Limb (tissue), 2 donors: ENCODE data around the gene HMOX1.
"Not testable (repeated sequence)": the region's sequence is repeated elsewhere in the genome, so short reads cannot be mapped to it uniquely, and the experiment has no call there.

Experiments used
- DNase-seq, 2 donors: peaks; one replicate each; pipeline ENCODE4 v3.0.0-alpha.2; 2016; ENCODE audit errors: extremely low spot score in 2 of 2

HMOX1 gene

GRCh38 chr22:35349704-35350538 is 31.0 kb upstream of the HMOX1 start:
- DNase-seq, result peak; percentile 70 to 84

DNA sequence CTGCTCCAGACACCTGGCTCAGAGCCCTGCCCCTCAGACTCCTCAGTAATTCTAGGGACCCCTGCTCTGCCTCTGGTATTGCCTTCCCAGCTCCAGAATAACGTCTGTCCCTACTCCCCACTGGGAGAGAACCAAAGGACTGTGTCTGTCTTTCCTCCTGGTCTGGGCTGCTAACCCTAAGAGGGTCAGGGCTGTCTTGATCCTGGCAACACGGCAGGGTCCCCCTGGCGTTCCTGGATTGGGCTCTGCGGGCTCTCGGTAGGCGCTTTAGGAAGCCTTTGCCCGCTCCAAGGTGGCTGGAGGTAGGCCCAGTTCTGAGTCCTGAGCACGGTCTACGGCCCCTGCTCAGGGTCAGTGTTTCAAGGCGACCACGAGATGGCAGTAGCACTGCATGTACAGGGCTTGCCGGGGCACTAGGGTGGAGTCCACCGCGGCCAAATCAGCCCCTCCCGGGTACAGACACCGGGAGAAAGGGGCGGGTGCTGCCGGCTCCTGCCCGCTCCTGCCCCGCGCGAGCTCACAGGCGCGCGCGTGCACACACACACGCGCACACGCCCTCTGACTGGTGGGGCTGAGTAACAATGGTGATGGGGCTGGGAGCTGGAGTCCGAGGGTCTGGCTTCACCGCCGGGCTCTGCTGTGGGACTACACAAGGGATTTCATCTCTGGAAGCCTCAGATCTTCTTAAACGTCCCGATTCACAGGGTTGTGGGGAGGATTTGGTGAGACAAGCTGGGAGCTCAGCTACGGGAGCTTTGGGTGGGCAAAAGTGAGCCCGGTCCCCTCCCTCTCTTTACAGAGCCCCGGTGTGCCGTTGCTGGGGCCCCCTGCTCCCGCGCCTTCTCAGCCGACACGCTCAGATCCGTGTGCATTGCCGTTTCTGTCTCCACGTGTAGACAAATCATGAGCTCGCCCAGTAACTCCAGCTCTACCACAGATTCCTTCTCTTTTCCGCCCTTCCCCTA is 30.1 kb upstream of the HMOX1 start:
- peak; percentile 90 to 95 for DNase-seq

GRCh38 chr22:35352214-35353111 is 28.4 kb upstream of the HMOX1 start:
- DNase-seq, result no peak

- no peak for DNase-seq
Measured at GRCh38 chr22:35353318-35353717, 27.6 kb upstream of the HMOX1 start.

GRCh38 chr22:35354068-35354467 is 26.8 kb upstream of the HMOX1 start:
- DNase-seq, result no peak

- DNase-seq, result no peak
Measured at GRCh38 chr22:35357883-35358621, 22.8 kb upstream of the HMOX1 start.

DNA sequence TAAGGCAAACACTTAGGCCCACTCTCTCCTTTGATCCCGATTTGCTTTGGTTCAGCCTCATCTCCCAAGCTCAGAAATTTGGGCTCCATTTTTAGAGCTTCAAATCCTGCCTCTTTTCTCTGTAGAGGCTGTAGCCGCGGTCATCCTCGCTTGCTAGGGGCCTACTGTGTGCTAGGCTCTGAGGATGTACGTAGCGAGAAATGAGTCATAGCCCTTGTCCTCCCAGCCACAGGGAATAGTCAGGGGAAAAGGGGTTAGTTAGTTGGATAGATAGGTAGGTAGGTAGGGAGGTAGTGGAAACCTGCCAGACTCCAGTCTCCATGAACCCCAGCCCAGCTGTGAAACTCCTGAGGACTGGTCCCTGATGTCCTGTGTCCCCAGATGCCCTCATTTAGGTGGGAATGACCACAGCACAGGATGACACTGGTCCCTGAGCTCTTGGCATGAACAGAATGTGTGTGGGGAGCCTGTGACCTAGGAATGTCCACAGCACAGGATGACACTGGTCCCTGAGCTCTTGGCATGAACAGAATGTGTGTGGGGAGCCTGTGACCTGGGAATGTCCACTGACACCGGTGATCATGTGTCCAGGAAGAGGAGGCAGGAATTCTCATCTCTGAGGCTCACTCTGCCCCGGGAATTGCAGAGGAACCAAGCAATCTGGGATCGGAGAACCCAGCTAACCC is 21.4 kb upstream of the HMOX1 start:
- DNase-seq, result no peak

- no peak for DNase-seq
Measured at GRCh38 chr22:35361001-35361558, 19.8 kb upstream of the HMOX1 start.

- no peak for DNase-seq
Measured at GRCh38 chr22:35363566-35364086, 17.3 kb upstream of the HMOX1 start.

DNA sequence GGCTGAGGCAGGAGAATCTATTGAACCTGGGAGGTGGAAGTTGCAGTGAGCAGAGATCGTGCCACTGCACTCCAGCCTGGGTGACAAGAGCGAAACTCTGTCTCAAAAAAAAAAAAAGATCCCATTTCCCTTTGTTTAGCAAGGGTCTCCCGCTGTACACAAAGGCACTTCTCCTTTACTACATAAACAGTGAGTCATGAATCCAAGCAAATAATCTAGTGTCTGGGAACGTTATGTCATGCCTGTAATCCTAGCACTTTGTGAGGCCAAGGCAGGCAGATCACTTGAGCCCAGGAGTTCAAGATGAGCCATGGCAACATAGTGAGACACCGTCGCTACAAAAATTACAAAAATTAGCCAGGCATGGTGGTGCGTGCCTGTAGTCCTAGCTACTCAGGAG is 16.7 kb upstream of the HMOX1 start:
- not testable (repeated sequence) for DNase-seq

- no peak for DNase-seq
Measured at GRCh38 chr22:35367331-35367886, 13.5 kb upstream of the HMOX1 start.

- DNase-seq, result no peak
Measured at GRCh38 chr22:35368386-35368785, 12.5 kb upstream of the HMOX1 start.

- no peak for DNase-seq
Measured at GRCh38 chr22:35369996-35370395, 10.9 kb upstream of the HMOX1 start.

DNA sequence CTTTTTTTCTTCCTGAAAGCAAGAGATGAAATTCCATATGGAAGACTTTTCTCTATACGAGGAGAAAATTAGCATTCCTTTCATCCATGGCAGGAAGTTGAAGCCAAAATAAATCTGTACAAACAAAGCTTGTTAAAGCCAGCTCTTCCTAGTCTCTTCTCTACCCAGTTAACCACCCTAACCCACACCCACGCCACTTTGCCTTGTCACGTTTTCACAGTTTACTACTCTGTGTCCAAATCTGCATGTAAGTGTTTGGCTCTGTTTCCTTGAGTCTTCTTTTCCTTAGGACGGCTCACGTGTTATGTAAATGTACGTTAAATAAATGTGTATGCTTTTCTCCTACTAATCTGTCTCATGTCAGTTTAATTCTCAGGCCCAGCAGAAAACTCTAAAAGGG is 7.1 kb upstream of the HMOX1 start:
- DNase-seq, result no peak

- DNase-seq, result no peak
Measured at GRCh38 chr22:35375031-35375430, 5.9 kb upstream of the HMOX1 start.

- DNase-seq, result no peak
Measured at GRCh38 chr22:35375526-35375925, 5.4 kb upstream of the HMOX1 start.

- peak; percentile 82 to 88 for DNase-seq
Measured at GRCh38 chr22:35376728-35377472, 4.0 kb upstream of the HMOX1 start.

GRCh38 chr22:35377735-35378134 is 3.2 kb upstream of the HMOX1 start:
- DNase-seq, result no peak
